Panc1 (cell line): ENCODE data around the gene USP27X. TPM values are rescaled to one million over a fixed set of nuclear protein-coding genes. Genes with fewer than 3 reads are reported as not detected.

Experiments used
- ATAC-seq: fragments of 200-7000 bp; cut with Tn5 transposase; 2 replicates; pipeline ENCODE4 v1.9.1; 2020; ENCODE audit warnings: mild to moderate bottlenecking, moderate library complexity
- BruUV-seq: library from RNA; stranded (reverse); fragments of 400-500 nt; replicated peaks from 2 replicates; lab custom pipeline; 2021; lab: Mats Ljungman, UMichigan
- CTCF ChIA-PET: fragments of 300-600 bp; sonication (Branson Sonifier 250); formaldehyde crosslinking; loops from one replicate; lab custom pipeline; 2022; ENCODE audit warnings: antibody characterized with exemption; lab: Charles Lee
- POLR2A ChIA-PET: fragments of 300-600 bp; sonication (Branson Sonifier 250); formaldehyde crosslinking; loops from one replicate; lab custom pipeline; 2022; ENCODE audit warnings: antibody characterized with exemption; lab: Charles Lee
- DNase-seq: peaks from one replicate; pipeline ENCODE4 v3.0.0-alpha.2; 2010; ENCODE audit warnings: low read depth, low spot score
- H3K27ac ChIP-seq: 2 replicates; pipeline ENCODE4 v1.5.1; 2011; ENCODE audit warnings: mild to moderate bottlenecking, low read length, inconsistent platforms
- H3K27me3 ChIP-seq: fragments of 200-500 bp; sonication (Bioruptor generic); 2 replicates; pipeline ENCODE4 v1.6.0; 2014; ENCODE audit warnings: low read length, inconsistent platforms; ENCODE audit not compliant: control insufficient read depth, insufficient read depth
- H3K36me3 ChIP-seq: fragments of 200-500 bp; sonication (Bioruptor generic); 2 replicates; pipeline ENCODE4 v1.5.1; 2014; ENCODE audit warnings: inconsistent platforms, mild to moderate bottlenecking, low read length, moderate library complexity; ENCODE audit not compliant: control insufficient read depth, insufficient read depth
- H3K4me1 ChIP-seq: 2 replicates; pipeline ENCODE4 v1.5.1; 2011; ENCODE audit warnings: inconsistent platforms, mild to moderate bottlenecking, low read length, moderate library complexity; ENCODE audit not compliant: control insufficient read depth, insufficient read depth
- H3K4me3 ChIP-seq, 2 experiments: 2 replicates each; pipeline ENCODE4 v1.5.1; 2011 to 2012; ENCODE audit warnings: low read depth in 2 of 2, low read length in 2 of 2, mild to moderate bottlenecking in 2 of 2, inconsistent platforms in 1 of 2, moderate library complexity in 1 of 2
- H3K9me3 ChIP-seq: fragments of 200-500 bp; sonication (Bioruptor generic); 2 replicates; pipeline ENCODE4 v1.5.1; 2014; ENCODE audit warnings: low read depth, mild to moderate bottlenecking, inconsistent platforms, low read length, moderate library complexity; ENCODE audit not compliant: control insufficient read depth, insufficient read depth
- POLR2AphosphoS5 ChIP-seq: IDR thresholded peaks from 2 replicates; pipeline ENCODE4 v1.6.1; 2012; ENCODE audit warnings: mild to moderate bottlenecking, low read depth, low read length, moderate library complexity
- SIN3A ChIP-seq: IDR thresholded peaks from 2 replicates; pipeline ENCODE4 v1.6.1; 2012; ENCODE audit warnings: low read depth, mild to moderate bottlenecking, low read length, moderate library complexity, borderline replicate concordance; ENCODE audit not compliant: insufficient read depth
- TCF7L2 ChIP-seq: IDR thresholded peaks from 2 replicates; pipeline ENCODE4 v1.6.1; 2011; ENCODE audit warnings: mild to moderate bottlenecking, low read depth, low read length, inconsistent platforms
- in situ Hi-C: cut with HindIII; loops from 2 replicates; pipeline ENCODE4 v1.10.0; 2016; ENCODE audit warnings: low sequenced_read_pairs, low pct_unique_long_range_greater_than_20kb
- intact Hi-C: fragments of 100-400 bp; cut with micrococcal nuclease; formaldehyde crosslinking; loops from one replicate; pipeline ENCODE4 v1.10.0; 2022; ENCODE audit not compliant: unreplicated experiment
- total RNA-seq: library from RNA; stranded (reverse); gene quantifications from one replicate; pipeline ENCODE4 v1.2.1, GENCODE V29; 2021; ENCODE audit not compliant: unreplicated experiment
- TF ChIP-seq, protein P1 (sequence below): fragments of 450-650 bp; IDR thresholded peaks from 2 replicates; pipeline ENCODE4 v1.5.1; 2017; ENCODE audit warnings: mild to moderate bottlenecking
- TF ChIP-seq, protein P2 (sequence below), 2 experiments: IDR thresholded peaks; 2 replicates each; pipeline ENCODE4 v1.6.1; 2011 to 2012; ENCODE audit warnings: low read depth in 2 of 2, control low read depth in 1 of 2, low read length in 1 of 2, mild to moderate bottlenecking in 1 of 2, moderate library complexity in 1 of 2; ENCODE audit not compliant: insufficient read depth in 1 of 2

The USP27X gene
- total RNA-seq, 1 experiment from 2014 or later = 3.1 TPM

DNA sequence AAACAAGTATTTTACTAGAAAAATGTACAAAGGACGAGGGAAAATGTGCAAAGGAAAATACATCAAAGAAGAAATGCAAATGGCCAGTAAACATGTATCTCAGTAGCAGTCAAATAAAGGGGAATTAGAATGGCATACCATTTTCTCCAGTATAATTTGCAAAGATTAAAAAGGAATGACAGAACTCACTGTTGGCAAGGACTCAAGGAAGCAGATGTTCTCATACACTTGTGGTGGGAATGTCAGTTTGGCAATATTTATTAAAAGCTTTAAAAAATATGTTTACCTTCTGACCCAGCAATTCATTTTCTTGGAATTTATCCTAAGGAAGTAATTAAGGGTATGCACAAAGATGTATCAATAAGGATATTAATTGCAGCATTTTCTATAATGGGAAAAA lies 50.8 kb downstream of the USP27X start:
- BruUV-seq = no TSS peak
- ATAC-seq (no peak), DNase-seq (no peak)
- Histone ChIP-seq H3K27ac (no peak overlapping the region), H3K4me3 (no peak overlapping the region), H3K27me3 (no peaks in the 10 kb centered on the region), H3K9me3 (no peaks in the 10 kb centered on the region), H3K4me1 (no peaks in the 10 kb centered on the region), H3K36me3 (no peaks in the 10 kb centered on the region; the same call in none of the 2 replicates)
- in situ Hi-C loops (no loop called here), intact Hi-C loops (no loop called here)
- no peak for TF ChIP-seq TCF7L2
- TF ChIP-seq SIN3A = no peak
- TF ChIP-seq, protein P1, sequence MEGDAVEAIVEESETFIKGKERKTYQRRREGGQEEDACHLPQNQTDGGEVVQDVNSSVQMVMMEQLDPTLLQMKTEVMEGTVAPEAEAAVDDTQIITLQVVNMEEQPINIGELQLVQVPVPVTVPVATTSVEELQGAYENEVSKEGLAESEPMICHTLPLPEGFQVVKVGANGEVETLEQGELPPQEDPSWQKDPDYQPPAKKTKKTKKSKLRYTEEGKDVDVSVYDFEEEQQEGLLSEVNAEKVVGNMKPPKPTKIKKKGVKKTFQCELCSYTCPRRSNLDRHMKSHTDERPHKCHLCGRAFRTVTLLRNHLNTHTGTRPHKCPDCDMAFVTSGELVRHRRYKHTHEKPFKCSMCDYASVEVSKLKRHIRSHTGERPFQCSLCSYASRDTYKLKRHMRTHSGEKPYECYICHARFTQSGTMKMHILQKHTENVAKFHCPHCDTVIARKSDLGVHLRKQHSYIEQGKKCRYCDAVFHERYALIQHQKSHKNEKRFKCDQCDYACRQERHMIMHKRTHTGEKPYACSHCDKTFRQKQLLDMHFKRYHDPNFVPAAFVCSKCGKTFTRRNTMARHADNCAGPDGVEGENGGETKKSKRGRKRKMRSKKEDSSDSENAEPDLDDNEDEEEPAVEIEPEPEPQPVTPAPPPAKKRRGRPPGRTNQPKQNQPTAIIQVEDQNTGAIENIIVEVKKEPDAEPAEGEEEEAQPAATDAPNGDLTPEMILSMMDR = no peak
- TF ChIP-seq POLR2AphosphoS5 = no peak
- TF ChIP-seq, protein P2, sequence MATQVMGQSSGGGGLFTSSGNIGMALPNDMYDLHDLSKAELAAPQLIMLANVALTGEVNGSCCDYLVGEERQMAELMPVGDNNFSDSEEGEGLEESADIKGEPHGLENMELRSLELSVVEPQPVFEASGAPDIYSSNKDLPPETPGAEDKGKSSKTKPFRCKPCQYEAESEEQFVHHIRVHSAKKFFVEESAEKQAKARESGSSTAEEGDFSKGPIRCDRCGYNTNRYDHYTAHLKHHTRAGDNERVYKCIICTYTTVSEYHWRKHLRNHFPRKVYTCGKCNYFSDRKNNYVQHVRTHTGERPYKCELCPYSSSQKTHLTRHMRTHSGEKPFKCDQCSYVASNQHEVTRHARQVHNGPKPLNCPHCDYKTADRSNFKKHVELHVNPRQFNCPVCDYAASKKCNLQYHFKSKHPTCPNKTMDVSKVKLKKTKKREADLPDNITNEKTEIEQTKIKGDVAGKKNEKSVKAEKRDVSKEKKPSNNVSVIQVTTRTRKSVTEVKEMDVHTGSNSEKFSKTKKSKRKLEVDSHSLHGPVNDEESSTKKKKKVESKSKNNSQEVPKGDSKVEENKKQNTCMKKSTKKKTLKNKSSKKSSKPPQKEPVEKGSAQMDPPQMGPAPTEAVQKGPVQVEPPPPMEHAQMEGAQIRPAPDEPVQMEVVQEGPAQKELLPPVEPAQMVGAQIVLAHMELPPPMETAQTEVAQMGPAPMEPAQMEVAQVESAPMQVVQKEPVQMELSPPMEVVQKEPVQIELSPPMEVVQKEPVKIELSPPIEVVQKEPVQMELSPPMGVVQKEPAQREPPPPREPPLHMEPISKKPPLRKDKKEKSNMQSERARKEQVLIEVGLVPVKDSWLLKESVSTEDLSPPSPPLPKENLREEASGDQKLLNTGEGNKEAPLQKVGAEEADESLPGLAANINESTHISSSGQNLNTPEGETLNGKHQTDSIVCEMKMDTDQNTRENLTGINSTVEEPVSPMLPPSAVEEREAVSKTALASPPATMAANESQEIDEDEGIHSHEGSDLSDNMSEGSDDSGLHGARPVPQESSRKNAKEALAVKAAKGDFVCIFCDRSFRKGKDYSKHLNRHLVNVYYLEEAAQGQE (IDR thresholded peaks at IDR 0.05; ENCODE audit: insufficient read depth in 1 of 2, low read depth in 2 of 2, low read length in 1 of 2) = no peak
- ChIA-PET CTCF (no interaction called here), POLR2A (no interaction called here)

Other genes starting within 250 kb of the USP27X start
- gene PAGE1, start 183.5 kb upstream of the USP27X start, total RNA-seq = not detected
- gene PAGE4, start 50.2 kb upstream of the USP27X start, total RNA-seq = not detected
- 23.6 TPM for gene CLCN5, start 43.1 kb downstream of the USP27X start, total RNA-seq